ENCODE data around the gene IQUB.

GRCh38 chr7:123573341-123573740 is 38.9 kb upstream of the IQUB start:
- TF ChIP-seq TAF1 (IDR thresholded peaks at IDR 0.05; ENCODE audit: low read depth): no peak
- TF ChIP-seq CTCF (IDR thresholded peaks at IDR 0.05; ENCODE audit: poor library complexity, severe bottlenecking): no peak
- TF ChIP-seq REST (IDR thresholded peaks at IDR 0.05; ENCODE audit: borderline replicate concordance): no peak
- no peak for TF ChIP-seq POLR2AphosphoS5 (IDR thresholded peaks at IDR 0.05)
- no peak for TF ChIP-seq EZH2 (IDR thresholded peaks at IDR 0.05; ENCODE audit: borderline replicate concordance, insufficient read depth, low read length, poor library complexity, severe bottlenecking)
